HG03378 (cell line): ENCODE measurements around the gene GVQW3.

Source experiments
- ATAC-seq: cut with Tn5 transposase; IDR thresholded peaks from one replicate; pipeline ENCODE4 v1.9.1; 2021; ENCODE audit warnings: mild to moderate bottlenecking, moderate library complexity; ENCODE audit not compliant: unreplicated experiment

The GVQW3 gene

DNA sequence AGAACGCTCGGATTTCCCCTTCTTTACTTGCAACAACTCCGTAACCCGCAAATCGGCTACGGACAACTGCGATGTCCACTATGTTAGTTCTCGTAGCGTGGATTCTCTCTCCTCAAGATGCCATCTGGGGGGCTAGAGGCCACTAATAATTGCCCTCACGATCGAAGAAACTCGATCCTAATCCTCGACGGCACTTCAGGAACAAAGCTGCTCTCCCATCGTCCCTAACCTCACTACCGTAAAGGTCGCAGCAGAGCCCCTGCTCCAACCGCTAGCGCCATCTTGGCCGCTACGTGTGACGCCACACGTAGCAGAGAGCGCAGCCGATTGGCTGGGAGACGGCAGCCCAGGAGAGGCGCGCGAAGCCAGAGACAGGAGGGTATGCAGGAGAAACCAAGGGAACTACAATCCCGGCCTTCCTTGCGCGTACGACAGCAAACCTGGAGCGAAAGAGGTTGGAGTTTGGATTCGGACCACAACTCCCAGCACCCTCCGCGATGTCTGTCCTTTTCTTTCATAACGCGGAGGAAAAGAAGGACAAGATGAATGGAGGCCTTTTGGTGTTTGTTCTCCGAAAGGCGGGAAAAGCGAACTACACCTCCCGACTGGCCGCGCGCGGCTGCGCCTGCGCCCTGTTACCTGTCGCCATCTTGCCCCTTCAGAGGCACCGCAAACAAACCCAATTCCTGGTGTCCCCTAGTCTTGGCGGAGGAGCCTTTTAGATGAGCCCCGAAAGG, 63.4 kb downstream of the GVQW3 start, which contains the start of gene EMSY:
EMSY (plus strand) TSS at position 635 of the 737 bp plus-strand sequence. CDS start 1,921 bp downstream, outside the sequence.
- ATAC-seq = peak; percentile 83

DNA sequence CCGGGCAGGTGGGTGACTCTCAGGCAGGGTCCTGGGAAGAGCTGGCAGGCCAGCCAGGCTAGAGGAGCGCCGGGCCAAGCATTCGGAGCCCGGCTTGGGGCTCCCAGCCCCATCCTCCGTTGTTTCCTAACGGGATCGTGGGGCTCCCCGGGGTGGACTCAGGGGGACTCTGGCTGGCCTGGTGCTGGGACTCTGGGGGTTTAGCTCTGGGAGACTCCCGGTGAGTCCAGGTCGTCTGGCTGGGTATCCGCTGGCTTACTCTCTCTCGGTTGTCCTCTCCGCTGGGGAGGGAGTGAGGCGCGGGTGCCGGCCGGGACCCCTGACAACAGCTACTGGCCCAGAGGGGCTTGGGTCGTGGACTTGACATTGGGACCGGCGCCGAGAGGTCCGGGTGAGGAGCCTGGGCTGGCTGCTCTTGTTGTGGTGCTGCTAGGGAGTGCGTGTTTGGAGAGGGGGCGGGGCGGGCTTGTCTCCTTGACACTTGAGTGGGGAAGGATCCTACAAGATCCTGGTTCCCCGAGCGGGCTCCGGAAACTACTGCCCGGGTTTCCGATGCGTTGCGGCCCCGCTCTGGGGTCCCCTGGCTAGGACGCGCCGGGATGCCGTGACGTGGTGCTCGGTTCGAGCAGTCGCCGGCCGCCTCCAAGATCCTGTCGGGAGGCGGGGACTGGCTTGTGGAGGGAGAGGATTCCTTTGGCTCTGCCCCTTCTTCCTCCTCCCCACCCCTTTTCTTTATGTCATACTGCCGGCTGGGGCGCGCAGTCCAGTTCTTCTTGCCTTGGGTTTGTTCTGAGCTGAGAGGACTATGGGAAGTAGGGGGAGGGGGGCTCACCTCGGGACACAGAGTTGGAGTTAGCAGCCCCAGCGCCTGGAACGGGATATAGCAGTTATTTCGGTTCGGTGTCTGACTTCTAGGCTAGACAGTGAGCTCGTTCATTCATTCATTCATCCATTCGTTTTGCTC, 64.3 kb downstream of the GVQW3 start:
- peak; percentile 7 for ATAC-seq

GRCh38 chr11:76448506-76448905, 67.4 kb downstream of the GVQW3 start:
- no peak for ATAC-seq

- no peak for ATAC-seq
Observed at GRCh38 chr11:76453248-76453647, 72.1 kb downstream of the GVQW3 start.

- ATAC-seq = no peak
Observed at GRCh38 chr11:76455331-76455730, 74.2 kb downstream of the GVQW3 start.

DNA sequence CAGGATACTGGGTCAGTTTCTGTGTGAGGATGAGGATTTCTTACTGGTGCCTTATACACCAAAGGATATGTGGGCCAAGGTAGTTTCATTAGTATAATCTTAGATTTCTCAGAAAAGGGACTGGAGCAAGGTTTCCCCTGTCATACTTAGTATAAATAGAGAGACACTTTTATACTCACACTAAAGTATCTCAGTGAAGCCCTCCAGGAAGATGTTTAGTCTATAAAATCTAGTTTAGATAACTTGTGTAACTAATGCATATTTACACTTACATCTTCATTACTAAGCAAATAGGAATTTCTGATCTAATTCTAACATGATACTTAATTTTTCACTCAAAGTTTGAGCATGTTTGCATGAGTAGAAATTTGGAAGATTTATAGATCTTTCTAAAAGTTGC, 74.8 kb downstream of the GVQW3 start:
- ATAC-seq = no peak

DNA sequence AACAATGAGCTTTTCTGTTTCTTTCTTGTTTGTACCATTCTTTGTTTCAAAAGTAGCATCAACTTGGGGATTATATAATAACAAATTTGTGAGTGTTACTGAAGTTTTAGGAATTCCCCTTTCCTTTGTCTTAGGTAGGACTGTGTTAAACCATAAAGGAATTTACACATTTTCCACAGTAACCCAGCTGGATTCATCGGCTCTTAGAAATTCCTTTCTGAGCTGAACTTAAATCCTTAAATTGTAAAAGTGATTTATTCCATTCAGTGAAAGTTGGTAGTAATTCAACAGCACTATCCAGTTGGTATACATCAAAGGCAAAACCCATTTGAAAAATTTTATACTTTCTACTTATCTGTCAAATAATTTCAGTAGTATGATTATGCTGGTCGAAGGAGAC, 75.4 kb downstream of the GVQW3 start:
- no peak for ATAC-seq
